ENCODE results near the gene ANKDD1A. TPM values are rescaled to one million over a fixed set of nuclear protein-coding genes. Genes with fewer than 3 reads are reported as not detected.

The ANKDD1A gene
- total RNA-seq, 1 experiment from 2014 or later: 2.2 TPM

DNA sequence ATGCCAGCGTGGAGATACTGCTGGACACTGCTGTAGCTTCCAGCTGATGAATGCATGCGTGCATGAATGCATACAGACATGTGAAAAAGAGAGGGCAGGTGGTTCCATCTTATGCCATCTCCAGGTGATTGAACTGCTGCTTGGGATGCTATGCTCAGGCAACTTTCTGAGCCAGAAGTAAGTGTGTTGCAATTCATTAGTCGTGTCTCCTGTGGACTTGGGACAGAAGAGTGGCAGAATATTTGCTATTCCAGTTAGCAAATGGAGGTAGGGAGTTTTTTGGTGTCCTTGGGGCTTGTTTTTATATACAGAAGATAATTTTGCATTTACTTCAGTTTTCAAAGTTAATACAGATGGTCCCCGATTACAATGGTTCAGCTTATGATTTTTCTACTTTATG is 33.3 kb downstream of the ANKDD1A start:
- DNase-seq (ENCODE audit: low read depth): no peak
- in situ Hi-C loops (cut with HindIII; ENCODE audit: low pct_unique_long_range_greater_than_20kb, low sequenced_read_pairs): no loop called here

DNA sequence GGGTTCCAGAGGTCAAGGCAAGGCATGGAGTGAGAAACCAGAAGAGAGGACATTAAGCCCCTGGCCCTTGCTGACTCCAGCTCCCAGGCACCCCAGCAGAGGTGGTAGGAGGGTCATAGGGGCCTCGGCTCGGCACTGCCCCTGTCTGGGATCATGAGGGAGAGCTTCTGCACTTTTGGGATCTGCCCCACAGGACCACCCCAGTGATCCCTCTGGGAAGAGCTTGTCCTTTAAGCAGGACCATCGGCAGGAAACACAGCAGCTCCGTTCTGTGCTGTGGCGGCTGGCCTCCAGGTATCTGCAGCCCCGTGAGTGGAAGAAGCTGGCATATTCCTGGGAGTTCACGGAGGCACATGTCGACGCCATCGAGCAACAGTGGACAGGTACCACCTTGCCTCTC is 35.5 kb downstream of the ANKDD1A start:
- DNase-seq (ENCODE audit: low read depth): no peak
- in situ Hi-C loops (cut with HindIII; ENCODE audit: low pct_unique_long_range_greater_than_20kb, low sequenced_read_pairs): no loop called here

GRCh38 chr15:64948916-64949315 is 37.2 kb downstream of the ANKDD1A start:
- in situ Hi-C loops (cut with HindIII; ENCODE audit: low pct_unique_long_range_greater_than_20kb, low sequenced_read_pairs): no loop called here
- DNase-seq (ENCODE audit: low read depth): no peak

DNA sequence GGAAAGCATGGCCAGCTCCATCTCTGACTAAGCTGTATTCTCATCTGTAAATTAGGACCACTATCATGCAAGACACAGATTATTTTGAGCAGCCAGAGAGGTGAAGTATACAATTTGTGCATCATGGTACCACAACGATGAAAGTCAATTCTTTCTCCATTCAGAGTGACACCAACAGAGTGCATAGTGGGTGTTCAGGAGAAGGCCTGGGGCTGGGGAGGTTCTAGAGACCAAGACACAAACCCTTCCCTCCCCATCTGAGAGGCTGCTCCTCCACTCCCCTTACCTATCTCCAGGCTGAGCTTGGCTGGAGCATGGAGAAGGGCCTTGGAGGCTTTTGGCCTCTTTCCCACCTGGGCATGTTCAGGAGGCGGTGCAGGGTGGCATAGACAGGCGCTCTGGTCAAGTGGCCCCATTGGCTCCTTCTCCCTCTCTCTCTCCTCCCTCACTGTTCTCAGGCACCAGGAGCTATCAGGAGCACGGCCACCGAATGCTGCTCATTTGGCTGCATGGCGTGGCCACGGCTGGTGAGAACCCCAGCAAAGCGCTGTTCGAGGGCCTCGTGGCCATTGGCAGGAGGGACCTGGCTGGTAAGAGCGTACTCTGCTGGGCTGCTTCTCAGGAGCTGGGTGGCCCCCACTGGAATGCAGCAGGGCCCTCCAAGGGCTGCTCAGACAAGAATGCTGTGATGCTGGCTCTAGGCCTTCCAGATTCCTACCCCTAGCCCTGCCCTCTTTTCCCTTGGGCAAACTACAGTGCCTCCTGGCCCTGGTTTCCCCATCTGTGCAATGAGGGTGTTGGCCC is 37.9 kb downstream of the ANKDD1A start:
- DNase-seq (ENCODE audit: low read depth): no peak
- in situ Hi-C loops (cut with HindIII; ENCODE audit: low pct_unique_long_range_greater_than_20kb, low sequenced_read_pairs): no loop called here

DNA sequence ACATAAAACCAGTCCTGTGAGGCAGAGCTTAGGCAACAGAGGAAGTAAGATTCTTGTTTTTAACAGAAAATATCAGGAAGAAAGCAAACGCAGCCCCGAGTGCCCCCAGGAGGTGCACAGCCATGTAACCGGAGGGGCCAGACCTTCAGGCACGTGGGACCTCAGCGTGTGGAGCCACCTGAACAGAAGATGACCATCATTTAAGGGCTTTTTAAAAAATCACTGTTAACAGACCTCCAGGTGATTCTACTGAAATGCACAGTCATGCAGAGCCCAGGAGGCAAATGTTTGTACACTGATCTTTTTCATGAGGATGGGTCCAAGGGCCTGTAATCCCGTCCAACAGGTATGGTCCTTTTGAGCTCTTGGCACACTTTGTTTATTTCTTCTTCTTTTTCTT is 39.2 kb downstream of the ANKDD1A start:
- DNase-seq (ENCODE audit: low read depth): no peak
- in situ Hi-C loops (cut with HindIII; ENCODE audit: low pct_unique_long_range_greater_than_20kb, low sequenced_read_pairs): no loop called here

GRCh38 chr15:64951777-64952418 is 40.2 kb downstream of the ANKDD1A start:
- DNase-seq (ENCODE audit: low read depth): no peak
- in situ Hi-C loops (cut with HindIII; ENCODE audit: low pct_unique_long_range_greater_than_20kb, low sequenced_read_pairs): no loop called here

DNA sequence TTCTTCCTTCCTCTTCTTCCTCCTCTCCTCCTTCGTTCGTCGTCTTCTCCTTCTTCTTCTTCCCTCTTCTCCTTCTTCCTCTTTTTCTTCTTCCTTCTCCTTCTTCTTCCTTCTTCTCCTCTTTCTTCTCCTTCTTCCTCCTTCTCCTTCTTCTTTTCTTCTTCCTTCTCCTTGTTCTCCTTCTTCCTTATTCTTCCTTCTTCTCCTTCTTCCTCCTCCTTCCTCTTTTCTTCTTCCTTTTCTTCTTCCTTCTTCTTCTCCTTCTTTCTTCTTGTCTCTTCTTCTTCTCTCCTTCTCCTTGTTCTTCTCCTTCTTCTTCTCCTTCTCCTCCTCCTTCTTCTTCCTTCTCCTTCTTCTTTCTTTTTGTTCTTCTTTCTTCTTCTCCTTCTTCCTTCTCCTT is 42.7 kb downstream of the ANKDD1A start:
- in situ Hi-C loops (cut with HindIII; ENCODE audit: low pct_unique_long_range_greater_than_20kb, low sequenced_read_pairs): no loop called here

GRCh38 chr15:64959128-64959527 is 47.4 kb downstream of the ANKDD1A start:
- in situ Hi-C loops (cut with HindIII; ENCODE audit: low pct_unique_long_range_greater_than_20kb, low sequenced_read_pairs): no loop called here
- DNase-seq (ENCODE audit: low read depth): no peak

More for the DNA sequence above, 42.7 kb downstream of the ANKDD1A start:
- no peak for DNase-seq (ENCODE audit: low read depth)

GRCh38 chr15:64960153-64960552 is 48.5 kb downstream of the ANKDD1A start:
- DNase-seq (ENCODE audit: low read depth): no peak
- in situ Hi-C loops (cut with HindIII; ENCODE audit: low pct_unique_long_range_greater_than_20kb, low sequenced_read_pairs): no loop called here

DNA sequence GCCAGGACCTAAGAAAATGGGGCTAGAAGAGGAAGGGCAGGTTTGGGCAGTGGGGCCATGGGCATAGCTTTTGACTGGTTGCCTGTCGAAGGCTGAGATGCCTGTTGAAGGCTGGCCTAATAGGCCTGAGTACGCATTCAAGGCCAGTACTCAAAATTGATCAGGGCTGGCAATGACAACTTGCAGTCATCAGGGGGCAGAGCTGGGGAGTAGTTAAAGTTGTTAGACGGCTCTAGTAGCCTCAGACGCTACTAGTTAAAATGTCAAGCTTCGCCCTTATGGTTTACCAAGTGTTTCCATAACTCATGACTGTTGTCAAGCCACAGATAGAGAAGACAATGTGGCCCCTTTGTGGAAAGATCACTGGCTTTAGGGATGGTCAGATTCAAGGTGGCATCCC is 49.3 kb downstream of the ANKDD1A start:
- in situ Hi-C loops (cut with HindIII; ENCODE audit: low pct_unique_long_range_greater_than_20kb, low sequenced_read_pairs): no loop called here
- DNase-seq (ENCODE audit: low read depth): no peak

GRCh38 chr15:64969401-64969800 is 57.7 kb downstream of the ANKDD1A start:
- in situ Hi-C loops (cut with HindIII; ENCODE audit: low pct_unique_long_range_greater_than_20kb, low sequenced_read_pairs): no loop called here
- DNase-seq (ENCODE audit: low read depth): no peak

DNA sequence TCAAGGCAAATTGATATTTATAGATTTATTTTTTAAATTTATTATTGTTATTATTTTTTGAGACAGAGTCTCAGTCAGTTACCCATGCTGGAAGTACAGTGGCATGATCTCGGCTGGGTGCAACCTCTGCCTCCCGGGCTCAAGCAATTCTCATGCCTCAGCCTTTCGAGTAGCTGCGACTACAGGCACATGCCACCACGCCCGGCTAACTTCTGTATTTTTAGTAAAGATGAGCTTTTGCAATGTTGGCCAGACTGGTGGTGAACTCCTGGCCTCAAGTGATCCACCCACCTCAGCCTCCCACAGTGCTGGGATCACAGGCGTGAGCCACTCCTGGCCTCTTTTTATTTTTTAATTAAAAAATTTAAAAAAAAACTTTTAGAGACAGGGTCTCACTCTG is 59.0 kb downstream of the ANKDD1A start:
- in situ Hi-C loops (cut with HindIII; ENCODE audit: low pct_unique_long_range_greater_than_20kb, low sequenced_read_pairs): no loop called here
- DNase-seq (ENCODE audit: low read depth): no peak

DNA sequence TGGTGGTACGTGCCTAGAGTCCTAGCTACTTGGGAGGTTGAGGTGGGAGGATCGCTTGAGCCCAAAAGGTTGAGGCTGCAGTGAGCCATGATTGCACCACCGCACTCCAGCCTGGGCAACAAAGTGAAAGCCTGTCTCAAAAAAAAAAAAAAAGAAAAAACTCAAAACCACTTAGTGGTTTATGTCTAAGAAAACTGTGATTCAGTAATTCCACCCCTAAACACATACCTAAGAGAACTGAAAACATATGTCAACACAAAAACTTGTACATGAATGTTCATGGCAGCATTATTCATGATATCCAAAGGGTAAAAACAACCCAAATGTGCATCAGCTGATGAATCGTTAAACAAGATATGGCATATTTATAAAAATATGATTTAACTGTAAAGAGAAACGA is 63.7 kb downstream of the ANKDD1A start:
- in situ Hi-C loops (cut with HindIII; ENCODE audit: low pct_unique_long_range_greater_than_20kb, low sequenced_read_pairs): no loop called here
- no peak for DNase-seq (ENCODE audit: low read depth)

DNA sequence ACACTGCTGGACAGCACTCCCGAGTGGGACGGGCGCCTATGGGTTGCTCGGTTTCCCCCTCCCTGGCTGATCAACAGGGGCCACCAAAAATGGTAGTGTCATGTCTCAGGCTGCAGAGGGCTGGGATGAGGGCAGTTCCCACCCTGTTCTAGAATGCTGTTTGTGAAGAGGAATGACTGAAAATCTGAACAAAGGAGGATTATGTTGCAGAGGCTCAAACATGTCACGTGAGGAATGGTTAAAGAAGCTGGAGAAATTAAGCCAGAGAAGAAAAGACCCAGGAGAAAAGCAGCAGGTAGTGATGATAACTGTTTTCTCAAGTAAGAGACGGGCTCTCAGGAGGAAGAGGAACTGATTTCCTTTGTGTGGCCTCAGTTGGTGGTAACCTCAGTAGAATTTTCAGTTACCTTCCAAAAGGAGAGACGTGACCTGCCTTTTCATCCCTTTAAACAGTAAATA is 67.6 kb downstream of the ANKDD1A start:
- no peak for DNase-seq (ENCODE audit: low read depth)

DNA sequence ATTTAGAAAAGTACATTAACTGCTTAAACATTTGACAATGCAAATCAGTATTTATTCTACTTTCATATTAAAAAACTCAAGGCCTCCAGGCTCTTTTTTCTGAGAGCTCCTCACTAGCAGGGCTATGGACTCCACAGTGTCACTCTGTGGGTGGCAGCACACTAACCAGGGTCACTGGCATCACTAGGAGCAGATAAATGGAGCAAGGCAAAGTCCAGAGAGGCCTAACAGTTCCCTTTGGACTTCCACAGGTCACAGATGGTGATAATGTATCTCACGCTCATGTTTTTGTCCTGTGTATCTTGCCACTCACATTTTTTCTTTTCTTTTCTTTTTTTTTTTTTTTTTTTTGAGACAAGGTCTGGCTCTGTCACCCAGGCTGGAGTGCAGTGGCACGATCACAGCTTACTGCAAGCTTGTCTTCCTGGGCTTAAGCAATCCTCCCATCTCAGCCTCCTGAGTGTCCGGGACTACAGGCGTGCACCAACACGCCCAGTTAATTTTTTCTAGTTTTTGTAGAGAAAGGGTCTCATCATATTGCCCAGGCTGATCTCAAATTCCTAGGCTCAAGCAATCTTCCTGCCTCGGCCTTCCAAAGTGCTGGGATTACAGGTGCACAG is 70.2 kb downstream of the ANKDD1A start:
- DNase-seq (ENCODE audit: low read depth): no peak
- in situ Hi-C loops (cut with HindIII; ENCODE audit: low pct_unique_long_range_greater_than_20kb, low sequenced_read_pairs): no loop called here

More for the DNA sequence above, 67.6 kb downstream of the ANKDD1A start:
- in situ Hi-C loops (cut with HindIII; ENCODE audit: low pct_unique_long_range_greater_than_20kb, low sequenced_read_pairs): no loop called here

GRCh38 chr15:64982472-64982871 is 70.8 kb downstream of the ANKDD1A start:
- DNase-seq (ENCODE audit: low read depth): no peak
- in situ Hi-C loops (cut with HindIII; ENCODE audit: low pct_unique_long_range_greater_than_20kb, low sequenced_read_pairs): no loop called here

GRCh38 chr15:64985366-64986033 is 73.8 kb downstream of the ANKDD1A start:
- in situ Hi-C loops (cut with HindIII; ENCODE audit: low pct_unique_long_range_greater_than_20kb, low sequenced_read_pairs): no loop called here
- no peak for DNase-seq (ENCODE audit: low read depth)

DNA sequence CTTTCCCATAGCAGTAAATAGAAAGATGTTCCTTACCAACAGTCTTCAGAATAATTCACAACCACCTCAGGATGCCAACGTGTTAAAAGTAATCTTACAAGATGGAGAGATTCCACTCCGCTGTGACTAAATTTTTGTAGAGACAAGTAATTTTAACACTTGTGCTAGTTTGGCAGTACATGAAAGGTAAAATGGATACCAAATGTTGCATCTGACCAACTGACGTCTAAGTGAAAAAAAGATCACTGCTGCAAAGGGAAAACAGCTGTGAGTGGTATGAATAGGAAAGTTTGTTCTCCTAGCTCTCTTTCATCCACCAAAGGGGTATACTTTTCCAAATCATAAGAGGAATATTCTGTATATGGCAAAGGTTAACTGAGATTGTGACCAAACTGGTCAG is 75.4 kb downstream of the ANKDD1A start:
- DNase-seq (ENCODE audit: low read depth): no peak
- in situ Hi-C loops (cut with HindIII; ENCODE audit: low pct_unique_long_range_greater_than_20kb, low sequenced_read_pairs): no loop called here

All from Caki2 (cell line).